Measurements from ENCODE around the gene CHD8. TPM values are rescaled to one million over a fixed set of nuclear protein-coding genes. Genes with fewer than 3 reads are reported as not detected.

CHD8 gene
- total and polyA plus RNA-seq, 10 of the 15 experiments (the other 5 are each of a cell fraction or from before 2014, with no cell fraction given), result 20.2 to 79.5 (median 35.5) TPM

GRCh38 chr14:21395450-21395849, 60.5 kb downstream of the CHD8 start:
- Histone ChIP-seq H4K20me1 (ENCODE audit: control insufficient read depth, insufficient read depth) (no peaks in the 10 kb centered on the region), H2AFZ (ENCODE audit: control insufficient read depth, low read depth, low read length) (no peak overlapping the region), H3K27ac (ENCODE audit: control insufficient read depth, insufficient read depth) (no peak overlapping the region), H3K4me1 (ENCODE audit: control insufficient read depth, insufficient read depth, low read length) (no peaks in the 10 kb centered on the region), H3K36me3 (ENCODE audit: control insufficient read depth in 2 of 2, insufficient read depth in 2 of 2, low read length in 1 of 2) (peaks cover 25 to 72% of the 10 kb centered on the region in 2 experiments), H3K4me2 (ENCODE audit: control insufficient read depth, insufficient read depth) (no peak overlapping the region), H3K9me3 (replicated peaks; ENCODE audit: control insufficient read depth, insufficient read depth, low read length) (no peaks in the 10 kb centered on the region), H3K27me3 (replicated peaks in 1 of 2; ENCODE audit: control insufficient read depth in 2 of 2, insufficient read depth in 2 of 2, low read length in 1 of 2) (no peaks in the 10 kb centered on the region), H3K9ac (ENCODE audit: control insufficient read depth, insufficient read depth, low read length) (no peak overlapping the region), H3K4me3 (no peak overlapping the region), H3K79me2 (ENCODE audit: control insufficient read depth, insufficient read depth, low read length) (no peaks in the 10 kb centered on the region)
- ChIA-PET RAD21 (ENCODE audit: unreplicated experiment) (no interaction called here), SMC1A (ENCODE audit: uncharacterized antibody, unreplicated experiment) (no interaction called here), POLR2A (no interaction called here), CTCF (interaction anchor here (1.3 kb wide), 1 partner anchor 11 kb away, joined by 6 read pairs; the partner anchor contains the start of gene SUPT16H)
- no peak for FAIRE-seq
- WGBS (ENCODE audit: insufficient coverage, insufficient replicate concordance, low lambda C conversion rate, missing lambda C conversion rate), result 6% methylated on average over 1 of the region's 1 CpG
- intact Hi-C loops (cut with micrococcal nuclease; ENCODE audit: unreplicated experiment), result no loop called here
- TF ChIP-seq FOS (IDR thresholded peaks at IDR 0.05; ENCODE audit: borderline replicate concordance, extremely low read depth, insufficient read length) (no peak), HDGF (IDR thresholded peaks at IDR 0.05) (no peak), YY1 (IDR thresholded peaks at IDR 0.05; ENCODE audit: low read depth, low read length) (no peak), ATF2 (IDR thresholded peaks at IDR 0.05; ENCODE audit: low read length) (no peak), TCF7 (IDR thresholded peaks at IDR 0.05; ENCODE audit: borderline replicate concordance) (no peak), CHD4 (IDR thresholded peaks at IDR 0.05) (no peak), SUZ12 (IDR thresholded peaks at IDR 0.05; ENCODE audit: unreplicated experiment) (no peak), ELK1 (IDR thresholded peaks at IDR 0.05; ENCODE audit: low read depth, low read length) (no peak), SREBF2 (IDR thresholded peaks at IDR 0.05; ENCODE audit: low read length) (no peak), KLF5 (IDR thresholded peaks at IDR 0.05; ENCODE audit: partially characterized antibody) (no peak), ZZZ3 (IDR thresholded peaks at IDR 0.05; ENCODE audit: control insufficient read depth, insufficient read length, low read depth) (no peak), EGR1 (IDR thresholded peaks at IDR 0.05; ENCODE audit: borderline replicate concordance in 1 of 2, low read depth in 2 of 2, low read length in 2 of 2) (no peak), BCL3 (IDR thresholded peaks at IDR 0.05; ENCODE audit: borderline replicate concordance, insufficient read depth, low read depth, low read length, poor library complexity, severe bottlenecking) (no peak), BACH1 (IDR thresholded peaks at IDR 0.05; ENCODE audit: borderline replicate concordance) (no peak), GABPA (IDR thresholded peaks at IDR 0.05; ENCODE audit: low read depth) (no peak), JUND (IDR thresholded peaks at IDR 0.05; ENCODE audit: low read depth, low read length) (no peak), CREB1 (IDR thresholded peaks at IDR 0.05; ENCODE audit: low read depth) (no peak), LARP7 (IDR thresholded peaks at IDR 0.05) (no peak)
- no peak for DNase-seq (ENCODE audit: low read depth, low spot score)
- in situ Hi-C loops (cut with MboI), result no loop called here
- no TSS peak for BruUV-seq (replicated peaks)
- no peak for ATAC-seq

Data from GM12878 (cell line).